Endothelial cell of umbilical vein (primary cell): Measurements from ENCODE around the gene ZBTB32. TPM values are rescaled to one million over a fixed set of nuclear protein-coding genes. Genes with fewer than 3 reads are reported as not detected.

ENCODE experiments used
- BruUV-seq: library from RNA; stranded (reverse); fragments of 400-500 nt; replicated peaks from 2 replicates; lab custom pipeline; 2021; lab: Mats Ljungman, UMichigan
- CTCF ChIA-PET: fragments of 300-600, 350-600 bp; sonication (Branson Sonifier 250); formaldehyde crosslinking; loops from one replicate; lab custom pipeline; 2021; ENCODE audit warnings: antibody characterized with exemption, inconsistent platforms; lab: Charles Lee
- POLR2A ChIA-PET: fragments of 300-600, 350-600 bp; sonication (Branson Sonifier 250); formaldehyde crosslinking; loops from one replicate; lab custom pipeline; 2021; ENCODE audit warnings: antibody characterized with exemption, inconsistent platforms; lab: Charles Lee
- DNase-seq: peaks from one replicate; pipeline ENCODE4 v3.0.0-alpha.2; 2011; ENCODE audit warnings: low read depth, low spot score
- FAIRE-seq: peaks from 2 replicates; lab custom pipeline; 2011; peaks lifted over from hg19 to GRCh38; lab: Jason Lieb, UNC
- H2AFZ ChIP-seq: 2 replicates; pipeline ENCODE4 v1.6.0; 2012; ENCODE audit warnings: low read depth, low read length, control low read depth, inconsistent platforms
- H3K27ac ChIP-seq: 2 replicates; pipeline ENCODE4 v1.5.1; 2011; ENCODE audit warnings: low read depth, mild to moderate bottlenecking, control low read depth, low read length, moderate library complexity; ENCODE audit not compliant: insufficient read depth
- H3K27me3 ChIP-seq, 2 experiments: 2 replicates each; pipeline versions ENCODE4 v1.6.0 to v1.6.1; 2011; ENCODE audit warnings: low read length in 2 of 2, mixed read lengths in 1 of 2; ENCODE audit not compliant: control insufficient read depth in 2 of 2, insufficient read depth in 2 of 2
- H3K36me3 ChIP-seq, 2 experiments: 2 replicates in 1 of 2; 3 replicates in 1 of 2; pipeline ENCODE4 v1.5.1; 2011; ENCODE audit warnings: low read length in 2 of 2, mild to moderate bottlenecking in 1 of 2, moderate library complexity in 1 of 2; ENCODE audit not compliant: control insufficient read depth in 2 of 2, insufficient read depth in 2 of 2; ENCODE audit errors: extremely low read depth in 1 of 2
- H3K4me1 ChIP-seq: 3 replicates; pipeline ENCODE4 v1.5.1; 2011; ENCODE audit warnings: mild to moderate bottlenecking, low read length; ENCODE audit not compliant: control insufficient read depth, insufficient read depth; ENCODE audit errors: extremely low read depth
- H3K4me2 ChIP-seq: 2 replicates; pipeline ENCODE4 v1.6.1; 2011; ENCODE audit warnings: low read length, control low read depth, mixed read lengths; ENCODE audit not compliant: insufficient read depth
- H3K4me3 ChIP-seq, 3 experiments: fragments of 200-600 bp in 1 of 3; sonication (generic), shearing (Covaris generic) in 1 of 3; replicated peaks in 1 of 3; 2 replicates each; pipeline ENCODE4 v1.5.1; 2011 to 2016; ENCODE audit warnings: control low read depth in 3 of 3, low read length in 3 of 3, mild to moderate bottlenecking in 2 of 3, inconsistent platforms in 1 of 3, low read depth in 1 of 3, moderate library complexity in 1 of 3; ENCODE audit not compliant: insufficient read depth in 1 of 3
- H3K79me2 ChIP-seq: 2 replicates; pipeline ENCODE4 v1.6.0; 2012; ENCODE audit warnings: low read length, inconsistent platforms; ENCODE audit not compliant: control insufficient read depth, insufficient read depth
- H3K9ac ChIP-seq: replicated peaks from 2 replicates; pipeline ENCODE3; 2011; ENCODE audit warnings: low read length, control low read depth; ENCODE audit not compliant: insufficient read depth; ENCODE audit errors: extremely low read depth
- H3K9me1 ChIP-seq: replicated peaks from 3 replicates; pipeline ENCODE4 v1.6.0; 2011; ENCODE audit warnings: mild to moderate bottlenecking, low read length; ENCODE audit not compliant: control insufficient read depth, insufficient read depth; ENCODE audit errors: extremely low read depth
- H3K9me3 ChIP-seq: replicated peaks from 2 replicates; pipeline ENCODE4 v1.5.1; 2012; ENCODE audit warnings: low read length, inconsistent platforms; ENCODE audit not compliant: control insufficient read depth, insufficient read depth
- H4K20me1 ChIP-seq: replicated peaks from 2 replicates; pipeline ENCODE3; 2011; ENCODE audit warnings: mild to moderate bottlenecking, low read length; ENCODE audit not compliant: control insufficient read depth, insufficient read depth; ENCODE audit errors: extremely low read depth
- CTCF ChIP-seq, 2 donors: IDR thresholded peaks; 1 replicate in 1 of 2; 2 replicates in 1 of 2; pipeline ENCODE4 v1.5.1; 2011; ENCODE audit warnings: low read length in 2 of 2, mild to moderate bottlenecking in 2 of 2, moderate library complexity in 2 of 2, control low read depth in 1 of 2, inconsistent platforms in 1 of 2, low read depth in 1 of 2; ENCODE audit not compliant: insufficient read depth in 1 of 2; ENCODE audit errors: extremely low read depth in 1 of 2
- EZH2 ChIP-seq: IDR thresholded peaks from 2 replicates; pipeline ENCODE4 v1.6.1; 2012; ENCODE audit warnings: borderline replicate concordance, low read depth, mild to moderate bottlenecking, moderate library complexity, low read length, inconsistent platforms; ENCODE audit not compliant: severe bottlenecking
- GATA2 ChIP-seq: IDR thresholded peaks from 2 replicates; pipeline ENCODE4 v1.7.0; 2011; ENCODE audit warnings: low read depth, mild to moderate bottlenecking, moderate library complexity, mixed read lengths, low read length; ENCODE audit not compliant: insufficient read length, insufficient read depth
- JUN ChIP-seq: IDR thresholded peaks from 2 replicates; pipeline ENCODE4 v1.6.1; 2011; ENCODE audit warnings: borderline replicate concordance, low read depth; ENCODE audit not compliant: insufficient read length, insufficient read depth
- POLR2A ChIP-seq: IDR thresholded peaks from 2 replicates; pipeline ENCODE4 v1.6.1; 2012; ENCODE audit warnings: low read depth, mild to moderate bottlenecking, control low read depth, low read length
- dilution Hi-C: fragments of 300-500 bp; cut with MboI; formaldehyde crosslinking; loops from one replicate; pipeline ENCODE4 v1.15.0; 2019; ENCODE audit warnings: low sequenced_read_pairs; ENCODE audit not compliant: extremely low pct_ligation_motif_present
- intact Hi-C: fragments of 100-400 bp; cut with micrococcal nuclease; formaldehyde crosslinking; loops from one replicate; pipeline ENCODE4 v1.10.0; 2022
- polyA plus RNA-seq, 4 experiments: library from polyadenylated mRNA; depleted of rRNA in 3 of 4; stranded (reverse) in 3 of 4; unstranded in 1 of 4; fragments of >200 nt; gene quantifications; 2 replicates each; pipeline versions ENCODE4 v1.2.1 to v1.2.3, GENCODE V29; 2011 to 2012; ENCODE audit warnings: missing spikeins in 1 of 4
- total RNA-seq: library from RNA; stranded (reverse); gene quantifications from 2 replicates; pipeline ENCODE4 v1.2.3, GENCODE V29; 2021

The ZBTB32 gene
- total and polyA plus RNA-seq, 2 donors (not counting 3 experiments of a cell fraction or from before 2014, with no cell fraction given) = not detected

GRCh38 chr19:35656700-35657099, 47.7 kb upstream of the ZBTB32 start:
- TF ChIP-seq EZH2 (no peak), POLR2A (no peak), GATA2 (no peak), JUN (no peak), CTCF (IDR thresholded peaks at IDR 0.05; ENCODE audit: extremely low read depth in 1 of 2, insufficient read depth in 1 of 2, low read depth in 1 of 2, low read length in 2 of 2) (no peak)
- no peaks in the 10 kb centered on the region for H3K4me1 ChIP-seq
- CTCF ChIA-PET = interaction anchor here (1.5 kb wide), 1 partner anchor 8 kb away, joined by 4 read pairs; the partner anchor contains the start of gene COX6B1
- no peak overlapping the region for H3K27ac ChIP-seq
- DNase-seq = no peak
- no peaks in the 10 kb centered on the region for H3K79me2 ChIP-seq
- no peaks in the 10 kb centered on the region for H3K9me1 ChIP-seq
- no peak overlapping the region for H3K4me2 ChIP-seq
- no peak overlapping the region for H3K4me3 ChIP-seq
- H3K27me3 ChIP-seq = no peaks in the 10 kb centered on the region
- H3K9me3 ChIP-seq = no peaks in the 10 kb centered on the region
- intact Hi-C loops = no loop called here
- dilution Hi-C loops = no loop called here
- H3K36me3 ChIP-seq = peaks cover 9 to 19% of the 10 kb centered on the region in 2 experiments
- no peak overlapping the region for H2AFZ ChIP-seq
- POLR2A ChIA-PET = interaction anchor here (0.6 kb wide), 1 partner anchor 481 kb away, joined by 3 read pairs; no protein-coding TSS in a partner anchor
- no peak overlapping the region for H3K9ac ChIP-seq
- H4K20me1 ChIP-seq = no peaks in the 10 kb centered on the region
- FAIRE-seq = no peak
- no TSS peak for BruUV-seq
